Body of pancreas (tissue), 4 donors: ENCODE measurements around the gene ANP32E.
"Not testable (repeated sequence)": the region's sequence is repeated elsewhere in the genome, so short reads cannot be mapped to it uniquely, and the experiment has no call there.

ENCODE experiments used
- CTCF ChIP-seq, 7 experiments: fragments of 450-650 bp in 4 of 7; fragments of 200-600 bp in 3 of 7; sonication (generic) in 3 of 7; IDR thresholded peaks; one replicate each; pipeline ENCODE4 v1.5.1; 2016 to 2019; ENCODE audit warnings: antibody characterized with exemption in 7 of 7
- POLR2A ChIP-seq, 3 donors: fragments of 450-650 bp; IDR thresholded peaks; one replicate each; pipeline ENCODE4 v1.6.1; 2016; ENCODE audit warnings: antibody characterized with exemption in 3 of 3, mild to moderate bottlenecking in 2 of 3

- TF ChIP-seq POLR2A, CTCF (IDR thresholded peaks at IDR 0.05): not testable (repeated sequence)
These were observed 21.7 kb downstream of the ANP32E start for GRCh38 chr1:150214099-150214756.
